ENCODE data around the gene CRYBA2.

CRYBA2 gene

DNA sequence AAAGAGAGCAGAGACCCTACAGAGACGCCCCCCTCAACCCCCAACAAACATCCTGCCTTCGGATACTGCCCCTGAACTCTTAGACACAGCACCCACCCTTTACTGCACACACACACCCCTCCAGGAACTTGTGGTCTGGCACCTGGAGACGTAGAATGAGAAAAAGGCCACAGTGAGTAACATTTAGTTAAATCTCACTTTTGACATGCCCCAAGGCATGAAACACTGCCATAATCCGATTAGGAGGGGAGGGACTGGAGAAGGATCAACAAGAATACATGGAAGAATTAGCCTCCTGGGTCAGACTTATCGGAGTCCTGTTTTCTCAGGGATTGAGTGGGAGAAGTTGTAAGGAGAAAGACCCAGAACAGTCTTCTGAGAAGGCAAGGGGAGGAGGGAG lies 29.6 kb downstream of the CRYBA2 start:
- DNase-seq: no peak
- in situ Hi-C loops (cut with HindIII; ENCODE audit: low pct_ligation_motif_present, low pct_unique_long_range_greater_than_20kb, low sequenced_read_pairs): no loop called here

GRCh38 chr2:218962859-218963492 lies 30.2 kb downstream of the CRYBA2 start:
- in situ Hi-C loops (cut with HindIII; ENCODE audit: low pct_ligation_motif_present, low pct_unique_long_range_greater_than_20kb, low sequenced_read_pairs): no loop called here
- peak; percentile 97 for DNase-seq

DNA sequence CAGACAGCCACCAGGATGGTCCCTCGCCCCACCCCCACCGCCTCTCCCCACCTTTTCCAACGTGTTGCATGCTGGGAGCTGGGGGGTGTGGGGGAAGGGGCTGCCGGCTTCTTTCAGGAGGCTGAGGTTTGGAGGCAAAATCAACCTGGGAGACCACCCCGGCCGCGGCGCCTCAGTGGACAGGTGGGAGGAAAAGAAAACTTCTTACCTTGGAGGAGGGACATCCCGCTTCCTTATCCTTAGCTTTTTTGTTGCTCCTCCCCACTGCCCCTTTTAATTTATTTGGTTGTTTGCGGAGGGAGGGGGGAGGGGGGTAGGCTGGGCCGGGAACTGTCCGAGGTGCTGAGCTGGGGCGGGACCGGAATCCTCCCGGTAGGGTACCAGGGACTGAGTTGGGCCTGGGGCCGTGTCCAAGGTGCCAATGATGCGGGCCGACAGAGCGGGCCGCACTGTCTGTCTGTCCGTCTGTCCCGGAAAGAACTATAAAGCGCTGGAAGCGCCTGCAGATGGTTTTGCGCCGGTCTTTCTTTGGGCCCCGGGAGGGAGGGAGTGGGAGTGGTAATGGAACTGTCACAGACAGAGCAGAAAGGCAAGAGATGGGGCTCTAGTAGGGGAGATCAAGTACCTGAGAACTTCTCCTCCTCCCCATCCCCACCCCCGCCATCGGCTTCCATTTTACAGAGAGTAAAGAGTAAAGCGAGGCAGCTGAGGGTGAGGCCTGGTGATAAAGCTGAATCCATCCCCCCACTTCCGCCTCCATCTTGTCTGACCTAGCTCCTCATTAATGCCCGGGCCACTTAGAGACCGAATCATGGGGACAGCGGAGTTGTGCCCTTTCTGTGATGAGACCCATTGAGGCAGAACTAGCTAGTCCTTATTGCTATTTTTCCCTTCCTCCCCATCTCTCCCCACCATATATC lies 31.3 kb downstream of the CRYBA2 start:
- DNase-seq: peak; percentile 26
- in situ Hi-C loops (cut with HindIII; ENCODE audit: low pct_ligation_motif_present, low pct_unique_long_range_greater_than_20kb, low sequenced_read_pairs): no loop called here

DNA sequence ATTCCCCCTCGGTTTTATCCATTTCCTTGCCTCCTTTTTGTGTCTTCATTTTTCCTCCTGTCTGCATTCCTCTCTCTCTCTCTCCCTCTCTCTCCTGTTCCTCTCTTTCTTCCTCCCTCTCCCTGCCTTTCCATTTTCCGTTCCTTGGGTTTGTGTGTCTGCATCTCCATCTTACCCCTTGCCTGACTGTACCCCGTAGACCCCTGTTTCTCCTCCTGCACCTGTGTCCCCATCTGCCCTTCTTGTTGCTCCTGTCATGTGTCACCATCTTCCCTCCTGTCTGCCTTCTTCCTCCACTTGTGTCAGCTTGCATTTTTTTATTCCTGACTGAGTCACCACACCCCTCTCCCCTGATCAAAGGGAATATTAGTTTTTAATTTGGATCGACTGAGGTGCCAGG lies 32.0 kb downstream of the CRYBA2 start:
- no peak for DNase-seq
- in situ Hi-C loops (cut with HindIII; ENCODE audit: low pct_ligation_motif_present, low pct_unique_long_range_greater_than_20kb, low sequenced_read_pairs): no loop called here

DNA sequence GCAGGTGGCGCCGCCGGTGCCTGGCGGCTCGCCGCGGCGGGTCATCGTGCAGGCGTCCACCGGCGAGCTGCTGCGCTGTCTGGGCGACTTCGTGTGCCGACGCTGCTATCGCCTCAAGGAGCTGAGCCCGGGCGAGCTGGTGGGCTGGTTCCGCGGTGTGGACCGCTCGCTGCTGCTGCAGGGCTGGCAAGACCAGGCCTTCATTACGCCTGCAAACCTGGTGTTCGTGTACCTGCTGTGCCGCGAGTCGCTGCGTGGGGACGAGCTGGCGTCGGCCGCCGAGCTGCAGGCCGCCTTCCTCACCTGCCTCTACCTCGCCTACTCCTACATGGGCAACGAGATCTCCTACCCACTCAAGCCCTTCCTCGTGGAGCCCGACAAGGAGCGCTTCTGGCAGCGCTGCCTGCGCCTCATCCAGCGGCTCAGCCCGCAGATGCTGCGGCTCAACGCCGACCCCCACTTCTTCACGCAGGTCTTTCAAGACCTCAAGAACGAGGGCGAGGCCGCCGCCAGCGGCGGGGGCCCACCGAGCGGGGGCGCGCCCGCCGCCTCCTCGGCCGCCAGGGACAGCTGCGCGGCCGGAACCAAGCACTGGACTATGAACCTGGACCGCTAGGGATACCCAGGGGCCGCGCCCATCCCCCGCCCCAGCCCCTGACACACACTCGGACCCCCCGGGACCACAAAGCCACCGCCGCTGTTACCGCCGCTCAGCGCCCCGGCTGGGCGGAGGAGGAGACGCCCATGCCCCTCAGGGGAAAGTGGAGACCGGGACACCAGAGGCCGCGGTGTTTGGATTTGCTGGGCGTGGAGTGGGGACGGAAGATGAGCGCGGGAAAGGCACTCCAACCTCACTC lies 32.7 kb downstream of the CRYBA2 start:
- in situ Hi-C loops (cut with HindIII; ENCODE audit: low pct_ligation_motif_present, low pct_unique_long_range_greater_than_20kb, low sequenced_read_pairs): no loop called here
- no peak for DNase-seq

DNA sequence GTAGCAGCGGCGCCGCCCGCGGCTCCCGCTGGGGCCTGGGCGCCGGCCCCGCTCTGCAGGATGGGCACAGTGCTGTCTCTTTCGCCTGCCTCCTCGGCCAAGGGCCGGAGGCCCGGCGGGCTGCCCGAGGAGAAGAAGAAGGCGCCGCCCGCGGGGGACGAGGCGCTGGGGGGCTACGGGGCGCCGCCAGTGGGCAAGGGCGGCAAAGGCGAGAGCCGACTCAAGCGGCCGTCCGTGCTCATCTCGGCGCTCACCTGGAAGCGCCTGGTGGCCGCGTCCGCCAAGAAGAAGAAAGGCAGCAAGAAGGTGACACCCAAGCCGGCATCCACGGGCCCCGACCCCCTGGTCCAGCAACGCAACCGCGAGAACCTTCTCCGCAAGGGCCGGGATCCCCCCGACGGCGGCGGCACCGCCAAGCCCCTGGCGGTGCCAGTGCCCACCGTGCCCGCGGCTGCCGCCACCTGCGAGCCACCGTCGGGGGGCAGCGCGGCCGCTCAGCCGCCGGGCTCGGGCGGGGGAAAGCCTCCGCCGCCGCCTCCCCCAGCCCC lies 33.4 kb downstream of the CRYBA2 start:
- no peak for DNase-seq
- in situ Hi-C loops (cut with HindIII; ENCODE audit: low pct_ligation_motif_present, low pct_unique_long_range_greater_than_20kb, low sequenced_read_pairs): no loop called here

DNA sequence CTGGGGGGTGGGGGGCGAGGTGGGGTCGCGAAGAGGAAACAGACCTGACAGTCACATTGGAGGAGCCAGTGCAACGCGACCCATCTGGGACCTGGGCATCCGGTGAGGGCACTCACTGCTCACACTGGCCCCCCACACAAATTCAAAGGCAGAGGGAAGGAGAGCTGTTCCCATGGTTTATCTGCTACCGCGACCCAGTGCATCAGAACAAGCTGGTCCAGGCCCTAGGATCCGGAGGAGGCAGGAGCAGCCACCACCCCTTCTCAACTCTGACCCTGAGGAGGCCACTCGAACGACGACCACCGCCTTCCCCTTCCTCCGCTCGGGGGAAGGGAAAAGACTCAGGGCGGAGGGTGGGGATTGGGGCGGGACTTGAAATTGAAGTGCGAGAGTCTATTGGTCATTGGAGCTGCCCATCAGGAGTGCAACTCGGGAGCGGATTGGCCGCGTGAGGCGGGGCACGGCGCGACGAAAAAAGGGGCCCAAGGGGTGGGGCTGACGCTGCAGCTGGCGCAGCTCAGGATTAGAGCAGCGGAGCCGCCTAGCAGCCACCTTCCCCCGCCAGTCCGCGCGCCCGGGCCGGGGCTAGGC lies 34.0 kb downstream of the CRYBA2 start, which contains the start of gene CDK5R2:
CDK5R2 (plus strand) TSS at position 526 of the 591 bp plus-strand sequence. CDS start 155 bp downstream, outside the sequence.
- in situ Hi-C loops (cut with HindIII; ENCODE audit: low pct_ligation_motif_present, low pct_unique_long_range_greater_than_20kb, low sequenced_read_pairs): no loop called here
- peak; percentile 91 for DNase-seq

DNA sequence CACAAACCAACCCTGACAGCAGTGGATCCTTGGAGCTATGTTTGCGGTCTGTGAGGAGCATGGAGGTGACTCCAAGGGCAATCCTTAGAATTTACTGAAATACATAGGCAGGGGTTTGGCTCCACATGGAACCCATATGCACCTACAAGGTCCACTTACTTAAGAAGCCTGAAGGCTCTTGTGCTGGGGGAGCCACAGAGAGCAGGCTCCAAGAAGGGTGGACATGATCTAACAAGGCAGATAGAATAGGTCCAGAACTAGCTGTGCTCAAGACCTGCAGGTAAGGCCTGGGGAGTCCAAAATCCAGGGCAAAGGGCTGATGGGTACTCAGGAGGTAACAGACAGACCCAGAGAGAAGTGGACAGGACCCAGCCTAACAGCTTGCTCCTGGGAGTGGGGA lies 34.9 kb downstream of the CRYBA2 start:
- in situ Hi-C loops (cut with HindIII; ENCODE audit: low pct_ligation_motif_present, low pct_unique_long_range_greater_than_20kb, low sequenced_read_pairs): no loop called here
- DNase-seq: no peak

- no peak for DNase-seq
- in situ Hi-C loops (cut with HindIII; ENCODE audit: low pct_ligation_motif_present, low pct_unique_long_range_greater_than_20kb, low sequenced_read_pairs): no loop called here
Measured at GRCh38 chr2:218957671-218958070, 35.6 kb downstream of the CRYBA2 start.

DNA sequence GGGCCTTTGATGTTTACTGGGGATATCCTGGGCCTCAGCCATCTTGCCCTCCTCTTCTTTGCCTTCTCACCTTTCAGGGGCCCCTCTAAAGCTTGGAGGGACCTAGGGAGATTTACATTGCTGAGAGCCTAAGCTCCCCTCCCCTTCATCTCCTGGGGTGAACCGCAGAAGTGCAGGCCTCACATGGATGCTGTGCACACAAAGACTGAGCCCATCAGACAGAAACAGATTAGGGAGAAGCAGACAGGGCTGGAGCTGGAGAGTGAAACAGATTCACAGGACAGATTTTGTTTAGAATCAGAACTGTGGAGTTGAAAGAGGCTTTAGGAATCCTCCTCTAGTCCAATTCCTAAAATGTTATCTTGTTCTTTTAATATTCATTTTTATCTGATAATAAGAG lies 37.2 kb downstream of the CRYBA2 start:
- no peak for DNase-seq
- in situ Hi-C loops (cut with HindIII; ENCODE audit: low pct_ligation_motif_present, low pct_unique_long_range_greater_than_20kb, low sequenced_read_pairs): no loop called here

DNA sequence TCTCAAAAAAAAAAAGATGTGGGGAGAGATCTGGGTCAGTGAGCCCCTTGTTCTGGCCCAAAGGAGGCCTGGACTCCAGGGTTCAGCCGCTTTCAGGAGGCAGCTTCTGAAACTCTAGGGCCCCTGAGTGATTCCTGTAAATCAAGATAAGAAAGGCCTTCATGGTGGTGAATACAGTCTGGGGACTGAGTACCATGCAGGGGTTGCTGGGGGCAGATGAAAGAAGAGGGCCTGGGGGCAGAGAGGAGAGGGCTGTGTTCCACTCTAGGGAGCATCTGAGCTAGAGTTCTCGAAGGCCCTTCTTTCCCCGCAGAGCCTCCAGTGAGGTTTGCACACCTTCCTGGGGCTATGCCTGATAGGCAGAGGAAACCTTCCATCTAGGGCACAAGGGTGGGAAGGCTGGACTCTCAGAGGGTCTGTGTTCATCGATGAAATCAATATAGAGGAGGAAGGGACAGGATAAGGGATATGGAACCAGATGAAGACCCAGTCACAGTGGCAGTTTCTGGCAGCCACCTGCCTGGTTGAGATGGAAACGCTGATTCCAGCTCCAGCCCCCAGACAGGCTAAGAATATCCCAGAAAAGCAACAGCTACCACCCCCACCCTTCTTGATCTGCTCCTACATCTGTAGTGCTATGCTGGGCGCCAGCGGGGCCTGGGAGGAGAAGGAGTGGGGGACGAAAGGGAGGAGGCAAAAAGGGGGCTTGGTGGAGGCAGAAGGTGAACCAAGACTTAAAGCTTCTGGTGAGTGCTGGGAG lies 38.5 kb downstream of the CRYBA2 start:
- in situ Hi-C loops (cut with HindIII; ENCODE audit: low pct_ligation_motif_present, low pct_unique_long_range_greater_than_20kb, low sequenced_read_pairs): no loop called here
- no peak for DNase-seq

DNA sequence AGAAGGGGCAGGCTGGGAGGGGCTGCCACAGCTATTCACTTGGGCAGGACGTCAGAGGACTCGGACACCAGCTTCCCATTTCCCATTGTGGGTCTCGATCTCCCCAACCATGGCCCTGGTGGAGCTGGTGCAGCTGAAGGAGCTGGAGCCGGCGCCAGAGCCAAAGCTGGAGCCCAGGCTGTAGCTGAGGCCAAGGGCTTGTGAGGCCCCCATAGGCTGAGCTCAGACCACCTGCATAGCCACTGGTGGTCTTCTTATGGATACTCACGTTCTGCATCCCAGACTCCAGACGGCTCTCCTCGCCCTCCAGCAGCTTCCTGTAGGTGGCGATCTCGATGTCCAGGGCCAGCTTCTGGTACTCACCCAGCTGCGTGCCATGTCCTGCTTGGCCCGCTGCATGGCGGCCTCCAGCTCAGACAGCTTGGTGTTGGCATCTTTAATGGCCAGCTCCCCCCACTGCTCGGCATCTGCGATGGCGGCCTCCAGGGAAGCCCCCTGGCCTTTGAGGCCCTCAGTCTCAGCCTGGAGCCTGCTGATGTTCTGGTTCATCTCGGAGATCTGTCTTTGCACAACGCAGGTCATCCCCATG lies 39.8 kb downstream of the CRYBA2 start:
- in situ Hi-C loops (cut with HindIII; ENCODE audit: low pct_ligation_motif_present, low pct_unique_long_range_greater_than_20kb, low sequenced_read_pairs): no loop called here
- no peak for DNase-seq

GRCh38 chr2:218952160-218952559 lies 41.1 kb downstream of the CRYBA2 start:
- no peak for DNase-seq
- in situ Hi-C loops (cut with HindIII; ENCODE audit: low pct_ligation_motif_present, low pct_unique_long_range_greater_than_20kb, low sequenced_read_pairs): no loop called here

GRCh38 chr2:218946621-218947020 lies 46.6 kb downstream of the CRYBA2 start:
- in situ Hi-C loops (cut with HindIII; ENCODE audit: low pct_ligation_motif_present, low pct_unique_long_range_greater_than_20kb, low sequenced_read_pairs): no loop called here
- no peak for DNase-seq

DNA sequence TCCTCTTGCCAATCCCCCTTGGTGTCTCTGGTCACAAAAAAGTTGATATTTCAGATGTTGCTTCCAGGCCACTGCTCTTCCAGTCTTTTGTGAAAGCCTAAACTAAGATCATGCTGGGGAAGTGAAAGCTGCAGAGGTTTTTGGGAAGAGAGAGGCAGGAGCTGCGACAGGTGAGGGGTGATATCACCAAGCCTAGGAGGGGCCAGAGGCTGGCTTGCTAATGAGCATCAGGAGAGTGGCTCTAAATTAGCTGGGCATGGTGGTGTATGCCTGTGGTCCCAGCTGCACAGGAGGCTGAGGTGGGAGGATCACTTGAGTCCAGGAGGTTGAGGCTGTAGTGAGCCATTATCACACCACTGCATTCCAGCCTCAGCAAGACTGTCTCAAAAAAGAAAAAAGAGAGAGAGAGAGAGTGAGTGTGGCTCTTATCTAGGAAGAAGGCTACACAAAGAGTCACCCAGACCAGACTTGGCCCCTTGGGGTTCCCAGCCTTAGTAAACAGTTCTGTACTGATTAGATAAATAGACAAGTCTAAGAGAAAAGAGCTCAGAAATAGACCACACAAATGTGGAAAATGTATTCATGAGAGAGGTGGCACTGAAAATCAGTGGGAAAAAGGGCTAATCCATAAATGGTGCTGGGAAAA lies 48.3 kb downstream of the CRYBA2 start:
- DNase-seq: no peak
- in situ Hi-C loops (cut with HindIII; ENCODE audit: low pct_ligation_motif_present, low pct_unique_long_range_greater_than_20kb, low sequenced_read_pairs): no loop called here
